SK-MEL-5 (cell line): ENCODE results near the gene PKN1. TPM values are rescaled to one million over a fixed set of nuclear protein-coding genes. Genes with fewer than 3 reads are reported as not detected.

Source experiments
- DNase-seq: peaks from one replicate; pipeline ENCODE4 v3.0.0-alpha.2; 2016; ENCODE audit warnings: low read depth, low spot score
- in situ Hi-C: cut with HindIII; loops from 2 replicates; pipeline ENCODE4 v1.10.0; 2016; ENCODE audit warnings: low sequenced_read_pairs, high pct_unique_total_duplicates, low pct_unique_long_range_greater_than_20kb
- total RNA-seq: library from RNA; depleted of rRNA; stranded (reverse); fragments of >200 nt; shearing (Covaris generic); gene quantifications from 2 replicates; pipeline ENCODE4 v1.2.3, GENCODE V29; 2014

Gene PKN1
- total RNA-seq, 1 experiment from 2014 or later: 31.1 TPM

DNA sequence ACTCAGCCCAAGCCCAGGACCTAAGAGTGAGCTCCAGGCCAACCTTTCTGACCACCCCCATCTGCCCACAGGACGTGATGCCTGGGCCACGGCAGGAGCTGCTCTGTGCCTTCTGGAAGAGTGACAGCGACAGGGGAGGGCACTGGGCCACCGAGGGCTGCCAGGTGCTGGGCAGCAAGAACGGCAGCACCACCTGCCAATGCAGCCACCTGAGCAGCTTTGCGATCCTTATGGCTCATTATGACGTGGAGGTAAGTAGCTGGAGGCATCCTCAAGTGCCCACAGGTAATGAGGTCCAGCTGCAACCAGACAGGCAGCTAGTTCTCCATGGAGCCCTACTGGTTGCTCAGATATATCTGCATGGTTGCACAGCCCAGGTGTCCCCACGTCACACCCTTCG, 28.8 kb upstream of the PKN1 start:
- in situ Hi-C loops: no loop called here
- no peak for DNase-seq

DNA sequence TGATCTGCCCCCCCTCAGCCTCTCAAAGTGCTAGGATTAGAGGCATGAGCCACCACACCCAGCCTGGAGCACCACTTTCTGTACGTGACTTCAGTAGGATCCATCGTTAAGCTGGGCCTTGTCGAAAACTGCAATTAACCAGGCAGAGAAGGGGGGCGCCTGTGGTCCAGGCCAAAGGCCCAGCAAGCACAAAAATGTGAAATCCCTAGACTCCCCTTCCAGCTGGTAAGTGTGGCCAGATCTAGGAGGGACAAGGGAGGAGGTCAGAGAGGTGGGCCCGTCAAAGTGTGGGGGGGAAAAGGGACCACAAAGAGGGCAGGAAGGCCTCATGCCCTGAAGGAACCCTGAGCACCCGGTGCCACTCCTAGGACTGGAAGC, 27.7 kb upstream of the PKN1 start:
- in situ Hi-C loops: no loop called here
- DNase-seq: no peak

DNA sequence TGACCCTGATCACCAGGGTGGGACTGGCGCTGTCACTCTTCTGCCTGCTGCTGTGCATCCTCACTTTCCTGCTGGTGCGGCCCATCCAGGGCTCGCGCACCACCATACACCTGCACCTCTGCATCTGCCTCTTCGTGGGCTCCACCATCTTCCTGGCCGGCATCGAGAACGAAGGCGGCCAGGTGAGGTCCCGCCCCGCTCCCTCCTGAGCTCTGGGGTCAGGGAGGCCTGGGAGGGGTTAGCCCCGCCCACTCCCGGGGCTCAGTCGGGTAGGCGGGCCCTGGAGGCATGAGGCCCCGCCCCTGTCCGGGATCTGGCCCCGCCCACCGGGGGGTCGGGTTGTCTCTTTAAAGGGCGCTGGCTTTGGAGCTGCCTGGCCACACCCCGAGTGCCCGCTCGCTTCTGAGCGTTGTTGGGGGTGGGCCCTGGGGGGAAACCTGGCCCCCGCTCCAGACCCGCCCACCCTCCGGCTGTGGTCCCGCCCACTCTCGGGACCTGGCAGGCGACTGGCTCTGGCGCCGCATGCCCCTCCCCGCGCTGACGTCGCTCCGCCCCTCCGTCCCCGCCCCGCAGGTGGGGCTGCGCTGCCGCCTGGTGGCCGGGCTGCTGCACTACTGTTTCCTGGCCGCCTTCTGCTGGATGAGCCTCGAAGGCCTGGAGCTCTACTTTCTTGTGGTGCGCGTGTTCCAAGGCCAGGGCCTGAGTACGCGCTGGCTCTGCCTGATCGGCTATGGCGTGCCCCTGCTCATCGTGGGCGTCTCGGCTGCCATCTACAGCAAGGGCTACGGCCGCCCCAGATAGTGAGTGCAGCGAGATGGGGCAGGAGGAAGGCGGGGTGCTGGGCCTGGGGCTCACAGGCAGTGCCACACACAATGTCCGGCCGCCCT, 27.1 kb upstream of the PKN1 start:
- in situ Hi-C loops: no loop called here
- peak; percentile 82 for DNase-seq

DNA sequence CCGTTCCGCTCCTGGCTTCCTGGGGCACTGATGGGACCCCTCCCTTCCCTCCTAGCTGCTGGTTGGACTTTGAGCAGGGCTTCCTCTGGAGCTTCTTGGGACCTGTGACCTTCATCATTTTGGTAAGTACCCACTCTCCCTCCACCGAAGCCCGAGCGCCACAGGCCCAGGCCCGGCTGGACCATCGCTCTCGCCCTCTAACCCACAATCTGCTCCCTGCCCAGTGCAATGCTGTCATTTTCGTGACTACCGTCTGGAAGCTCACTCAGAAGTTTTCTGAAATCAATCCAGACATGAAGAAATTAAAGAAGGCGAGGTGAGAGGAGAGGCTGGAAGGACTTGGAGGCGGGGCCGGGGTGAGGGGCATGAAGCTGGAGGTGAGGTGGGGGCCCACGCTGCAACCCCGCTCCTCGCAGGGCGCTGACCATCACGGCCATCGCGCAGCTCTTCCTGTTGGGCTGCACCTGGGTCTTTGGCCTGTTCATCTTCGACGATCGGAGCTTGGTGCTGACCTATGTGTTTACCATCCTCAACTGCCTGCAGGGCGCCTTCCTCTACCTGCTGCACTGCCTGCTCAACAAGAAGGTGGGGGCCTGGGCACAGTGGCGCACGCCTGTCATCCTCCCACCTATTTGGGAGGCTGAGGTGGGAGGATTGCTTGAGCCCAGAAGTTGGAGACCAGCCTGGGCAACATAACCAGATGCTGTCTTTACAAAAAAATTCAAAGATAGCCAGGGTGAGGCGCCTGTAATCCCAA, 26.3 kb upstream of the PKN1 start:
- DNase-seq: no peak
- in situ Hi-C loops: no loop called here

DNA sequence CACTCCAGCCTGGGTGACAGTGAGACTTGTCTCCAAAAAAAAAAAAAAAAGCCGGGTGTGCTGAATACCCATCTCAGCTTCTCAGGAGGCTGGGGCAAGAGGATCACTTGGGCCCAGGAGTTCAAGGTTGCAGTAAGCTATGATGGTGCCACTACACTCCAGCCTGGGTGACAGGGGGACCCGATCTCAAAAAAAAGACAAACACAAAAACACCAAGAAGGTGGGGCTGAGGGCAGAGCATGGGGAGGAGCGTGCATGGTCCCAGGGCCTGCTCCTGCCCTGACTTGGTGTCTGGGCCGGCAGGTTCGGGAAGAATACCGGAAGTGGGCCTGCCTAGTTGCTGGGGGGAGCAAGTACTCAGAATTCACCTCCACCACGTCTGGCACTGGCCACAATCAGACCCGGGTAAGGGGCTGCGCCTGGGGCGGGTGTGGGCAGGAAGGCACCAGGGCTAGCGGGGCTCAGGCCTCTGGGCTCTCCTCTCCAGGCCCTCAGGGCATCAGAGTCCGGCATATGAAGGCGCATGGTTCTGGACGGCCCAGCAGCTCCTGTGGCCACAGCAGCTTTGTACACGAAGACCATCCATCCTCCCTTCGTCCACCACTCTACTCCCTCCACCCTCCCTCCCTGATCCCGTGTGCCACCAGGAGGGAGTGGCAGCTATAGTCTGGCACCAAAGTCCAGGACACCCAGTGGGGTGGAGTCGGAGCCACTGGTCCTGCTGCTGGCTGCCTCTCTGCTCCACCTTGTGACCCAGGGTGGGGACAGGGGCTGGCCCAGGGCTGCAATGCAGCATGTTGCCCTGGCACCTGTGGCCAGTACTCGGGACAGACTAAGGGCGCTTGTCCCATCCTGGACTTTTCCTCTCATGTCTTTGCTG, 25.3 kb upstream of the PKN1 start:
- in situ Hi-C loops: no loop called here
- DNase-seq: no peak

DNA sequence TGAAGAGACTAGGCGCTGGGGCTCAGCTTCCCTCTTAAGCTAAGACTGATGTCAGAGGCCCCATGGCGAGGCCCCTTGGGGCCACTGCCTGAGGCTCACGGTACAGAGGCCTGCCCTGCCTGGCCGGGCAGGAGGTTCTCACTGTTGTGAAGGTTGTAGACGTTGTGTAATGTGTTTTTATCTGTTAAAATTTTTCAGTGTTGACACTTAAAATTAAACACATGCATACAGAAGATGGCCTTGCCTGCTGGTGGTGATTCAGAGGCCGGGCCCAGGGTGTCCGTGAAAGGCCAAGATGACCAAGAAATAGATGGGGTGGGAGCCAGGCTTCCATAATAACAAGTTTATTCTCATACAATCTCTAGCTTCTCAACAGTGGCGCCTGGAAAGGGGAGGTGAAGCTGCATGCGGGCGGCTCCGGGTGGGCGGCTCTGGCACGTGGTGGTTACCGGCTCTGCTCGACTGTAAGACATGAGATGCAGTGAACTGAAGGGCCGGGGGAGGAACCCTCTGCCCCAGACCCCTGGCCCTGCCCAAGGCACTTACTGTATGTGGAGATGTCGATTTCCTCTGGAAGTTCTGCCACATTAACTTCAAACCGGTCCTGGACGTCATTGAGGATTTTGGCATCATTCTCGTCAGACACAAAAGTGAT, 24.5 kb upstream of the PKN1 start:
- DNase-seq: no peak
- in situ Hi-C loops: no loop called here

DNA sequence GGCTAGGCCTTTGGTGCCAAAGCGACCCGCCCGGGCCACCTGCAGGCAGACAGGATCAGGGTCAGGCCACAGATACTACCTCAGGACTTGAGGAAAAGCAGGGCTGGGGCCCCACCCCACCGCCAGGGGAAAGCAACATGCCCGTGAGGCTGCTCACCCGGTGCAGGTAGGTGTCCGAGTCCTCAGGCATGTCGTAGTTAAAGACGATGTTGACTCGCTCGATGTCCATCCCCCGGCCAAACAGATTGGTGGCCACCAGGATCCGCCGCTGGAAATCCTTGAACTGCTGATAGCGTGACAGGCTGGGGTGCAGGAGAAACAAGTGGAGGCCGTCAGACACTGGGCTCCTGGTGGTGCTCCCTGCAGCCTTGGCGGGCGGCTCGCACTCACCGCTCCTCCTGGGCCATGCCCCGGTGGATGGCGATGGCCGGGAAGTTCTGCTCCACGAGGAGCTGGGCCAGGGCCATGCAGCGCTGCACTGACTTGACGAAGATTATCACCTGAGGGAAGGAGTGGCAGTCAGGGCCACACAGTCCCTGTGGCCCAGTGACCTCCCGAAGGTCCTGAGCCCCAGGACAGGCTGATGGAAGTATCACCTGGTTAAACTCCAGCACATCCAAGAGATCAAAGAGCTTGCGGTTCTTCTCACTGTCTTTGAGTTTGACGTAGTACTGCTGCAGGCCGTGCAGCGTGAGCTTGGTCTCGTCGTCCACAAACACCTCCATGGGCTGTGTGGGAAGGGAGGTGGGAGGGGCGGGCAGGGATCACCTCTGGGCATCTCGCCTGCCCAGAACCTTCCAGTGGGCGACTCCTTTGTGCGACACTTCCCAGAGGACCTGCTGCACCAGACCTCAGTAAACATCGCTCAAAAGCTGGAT, 23.7 kb upstream of the PKN1 start:
- in situ Hi-C loops: no loop called here
- DNase-seq: no peak

DNA sequence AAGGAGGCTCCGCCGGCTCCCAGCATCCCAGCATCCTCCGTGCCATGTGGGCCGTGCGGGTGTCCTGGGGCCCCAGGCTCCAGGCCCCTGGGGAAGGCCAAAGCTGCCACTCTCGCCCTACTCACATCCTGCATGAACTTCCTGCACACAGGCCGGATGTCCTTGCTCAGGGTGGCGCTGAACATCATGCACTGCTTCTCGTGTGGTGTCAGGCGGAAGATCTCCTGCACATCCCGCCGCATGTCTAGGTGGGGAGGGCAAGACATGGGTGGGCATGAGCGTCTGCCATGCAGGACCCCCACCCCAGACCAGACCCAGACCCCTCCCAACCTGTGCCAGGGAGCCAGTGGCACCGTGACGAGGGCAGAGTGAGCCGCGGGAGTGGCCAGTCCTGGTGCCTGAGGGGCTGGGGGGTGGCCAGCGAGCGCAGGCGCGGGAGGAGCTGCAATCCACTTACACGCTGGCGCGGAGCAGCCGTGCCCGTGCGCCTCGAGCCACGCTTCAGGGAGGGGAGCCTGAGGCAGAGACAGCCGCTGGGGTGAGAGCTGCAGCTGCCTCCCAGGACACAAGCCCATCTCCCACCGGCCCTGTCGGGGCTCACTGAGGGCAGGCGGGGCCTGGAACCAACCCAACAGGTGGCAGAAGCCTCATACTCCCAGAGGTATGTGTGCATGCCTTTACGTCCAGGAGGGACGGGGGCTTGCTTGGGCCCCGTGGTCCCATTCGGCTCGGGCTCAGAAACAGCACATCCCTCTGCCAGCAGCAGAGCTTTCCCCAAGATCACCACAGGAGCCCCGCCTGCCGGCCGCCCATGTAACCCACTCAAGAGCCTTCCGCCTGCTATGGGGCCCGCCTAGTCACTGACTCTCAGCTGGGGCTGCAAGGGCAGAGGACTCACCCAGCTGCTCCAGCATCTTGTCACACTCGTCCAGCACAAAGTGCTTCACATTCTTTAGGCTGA, 22.7 kb upstream of the PKN1 start:
- DNase-seq: no peak
- in situ Hi-C loops: no loop called here

DNA sequence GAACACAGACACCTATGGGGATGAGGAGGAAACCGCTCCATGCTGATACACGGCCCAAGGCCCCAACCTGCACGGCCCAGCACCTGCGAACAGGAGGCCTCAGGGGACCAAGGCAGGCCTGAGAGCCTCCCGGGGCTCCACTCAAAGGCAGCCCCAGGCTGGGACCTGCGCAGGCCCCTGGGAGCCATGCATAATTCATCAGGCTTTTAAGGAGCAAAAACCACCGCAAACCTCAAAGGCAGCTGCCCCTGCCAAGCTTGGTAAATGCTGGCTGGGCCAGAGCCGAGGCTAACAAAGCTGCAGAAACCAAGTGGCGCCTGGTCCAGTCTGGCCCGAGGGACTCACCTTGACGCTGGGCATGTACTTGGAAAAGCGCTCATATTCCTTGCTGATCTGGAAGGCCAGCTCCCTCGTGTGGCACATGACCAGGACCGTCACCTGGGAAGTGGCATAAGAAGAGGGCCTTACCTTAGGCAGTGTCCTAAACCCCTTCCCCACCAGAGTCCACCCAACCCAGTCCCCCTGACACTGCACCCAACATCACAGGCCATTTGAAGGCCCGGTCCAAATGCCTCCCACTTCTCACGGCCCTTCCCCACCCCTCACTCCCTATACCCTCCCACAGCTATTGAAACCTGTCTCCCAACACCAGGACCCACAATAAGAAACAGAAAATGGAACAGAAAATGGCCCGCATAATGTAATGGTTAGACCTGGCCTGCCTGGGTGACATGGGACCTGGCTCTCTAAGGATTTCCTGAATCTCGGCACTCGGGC, 21.8 kb upstream of the PKN1 start:
- in situ Hi-C loops: no loop called here
- DNase-seq: no peak

DNA sequence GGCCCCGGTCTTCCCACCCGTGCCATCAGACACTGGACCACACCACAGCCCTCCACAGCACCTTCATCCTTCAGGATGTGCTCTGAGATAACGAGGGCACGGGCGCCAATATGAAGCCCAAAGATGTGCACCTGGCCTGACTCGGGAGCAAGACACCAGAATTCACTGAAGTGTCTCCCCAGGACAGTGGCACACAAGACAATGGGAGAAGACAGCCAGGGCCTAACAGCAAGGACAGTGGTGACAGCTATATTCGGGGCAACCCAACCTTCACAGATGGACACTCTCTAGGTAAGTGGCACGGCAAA, 21.2 kb upstream of the PKN1 start:
- DNase-seq: no peak
- in situ Hi-C loops: no loop called here

DNA sequence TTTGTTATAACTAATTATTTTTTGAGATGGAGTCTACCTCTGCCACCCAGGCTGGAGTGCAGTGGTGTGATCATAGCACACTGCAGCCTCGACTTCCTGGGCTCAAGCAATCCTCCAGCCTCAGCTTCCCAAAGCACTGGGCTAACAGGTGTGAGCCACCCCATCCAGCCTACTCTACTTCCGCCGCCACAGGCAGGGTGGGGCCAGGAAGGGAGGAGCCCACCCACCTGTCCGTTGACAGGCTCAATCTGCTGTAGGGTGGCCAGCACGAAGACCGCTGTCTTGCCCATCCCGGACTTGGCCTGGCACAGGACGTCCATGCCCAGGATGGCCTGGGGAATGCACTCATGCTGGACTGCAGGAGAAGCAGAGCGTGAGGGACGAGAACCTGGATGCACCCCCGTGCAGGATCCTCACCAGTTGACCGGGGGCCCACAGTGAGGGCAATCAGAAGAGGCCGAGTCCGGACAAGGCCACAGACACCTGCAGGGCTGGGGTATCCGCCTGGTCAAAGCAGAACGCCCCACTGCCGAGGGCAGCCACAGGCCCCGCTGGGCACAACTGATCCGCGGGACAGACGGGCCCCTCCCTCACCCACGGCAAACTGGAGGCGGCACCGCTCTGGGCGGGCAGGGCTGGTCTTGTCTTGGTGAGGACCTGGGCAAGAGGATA, 20.6 kb upstream of the PKN1 start:
- no peak for DNase-seq
- in situ Hi-C loops: no loop called here

DNA sequence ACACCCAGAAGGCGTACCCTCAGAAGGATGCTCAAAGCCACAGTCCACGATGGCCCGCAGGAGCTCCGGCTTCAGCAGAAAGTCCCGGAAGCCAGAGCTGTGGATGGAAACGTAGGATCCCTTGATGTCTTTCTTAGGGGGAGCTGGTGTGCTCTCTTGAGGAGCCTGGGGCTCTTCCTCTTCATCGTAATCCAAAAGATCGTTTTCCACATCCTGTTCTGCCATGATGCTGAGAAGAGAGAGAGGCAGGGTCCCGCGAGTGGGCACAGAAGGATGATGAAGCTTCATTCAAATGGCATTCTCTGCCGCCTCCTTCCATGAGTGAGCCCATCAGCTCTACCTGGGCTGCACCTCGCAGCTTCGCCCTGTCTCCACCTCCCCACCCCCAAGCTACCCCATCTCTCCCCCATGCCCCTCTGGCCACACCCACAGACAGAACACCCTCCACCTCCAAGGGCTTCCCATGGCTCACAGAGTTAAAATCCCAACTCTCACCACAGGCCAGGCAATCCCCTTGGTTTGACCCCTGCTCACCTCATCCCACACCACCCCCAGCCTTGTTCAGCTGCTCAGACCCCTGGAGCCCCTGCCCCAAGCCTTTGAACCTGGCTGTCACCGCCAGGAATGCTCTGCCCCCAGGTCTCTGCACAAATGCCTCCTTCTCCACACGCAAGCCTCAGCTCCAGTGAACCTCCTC, 20.0 kb upstream of the PKN1 start:
- in situ Hi-C loops: no loop called here

DNA sequence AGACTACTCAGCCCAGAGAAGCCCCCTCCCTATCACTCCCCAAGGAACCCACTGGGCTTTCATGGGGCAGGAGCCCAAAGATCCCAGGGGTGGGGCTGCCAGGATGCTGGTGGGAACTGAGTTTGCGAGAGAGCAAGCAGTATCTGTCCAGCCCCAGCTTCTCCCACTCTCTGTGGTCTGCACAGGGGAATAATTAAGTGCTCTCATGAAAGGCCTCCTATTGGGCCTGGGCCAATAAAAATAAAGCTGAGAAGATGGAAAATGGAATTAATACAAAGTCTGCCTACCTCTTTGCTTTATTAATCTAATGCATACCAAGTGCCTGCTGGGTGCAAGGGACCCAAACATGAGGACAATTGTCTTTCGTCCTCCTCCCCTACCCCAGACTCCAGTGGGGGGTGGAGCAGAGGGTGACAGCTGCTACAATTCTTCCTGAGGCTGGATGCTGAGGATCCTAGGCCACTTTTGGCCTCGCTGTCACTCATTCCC, 19.4 kb upstream of the PKN1 start:
- no peak for DNase-seq
- in situ Hi-C loops: no loop called here

More for the DNA sequence above, 20.0 kb upstream of the PKN1 start:
- DNase-seq: no peak
